ENCODE measurements around the gene GUCY1A2. TPM values are rescaled to one million over a fixed set of nuclear protein-coding genes. Genes with fewer than 3 reads are reported as not detected.

The GUCY1A2 gene
- total RNA-seq, 3 donors from 2014 or later, result 0.61 to 4.0 (median 1.4) TPM

GRCh38 chr11:106642331-106642730, 375.9 kb downstream of the GUCY1A2 start:
- H3K9me3 ChIP-seq, result peaks cover 37% of the 10 kb centered on the region
- no peak for DNase-seq
- intact Hi-C loops (cut with DNase I, micrococcal nuclease), result no loop called here
- no peaks in the 10 kb centered on the region for H3K4me1 ChIP-seq (ENCODE audit: low read depth)
- H3K36me3 ChIP-seq (ENCODE audit: low read depth), result no peaks in the 10 kb centered on the region
- TF ChIP-seq CTCF (IDR thresholded peaks at IDR 0.05), result no peak
- H3K4me3 ChIP-seq, result no peak overlapping the region
- ATAC-seq, result no peak

- DNase-seq, result no peak
- no peak for TF ChIP-seq CTCF (IDR thresholded peaks at IDR 0.05)
- Histone ChIP-seq H3K4me1 (ENCODE audit: low read depth) (no peaks in the 10 kb centered on the region), H3K36me3 (ENCODE audit: low read depth) (no peaks in the 10 kb centered on the region), H3K4me3 (no peak overlapping the region), H3K9me3 (peaks cover 26% of the 10 kb centered on the region)
- no peak for ATAC-seq
- intact Hi-C loops (cut with DNase I, micrococcal nuclease), result no loop called here
Measured at GRCh38 chr11:106632283-106632682, 386.0 kb downstream of the GUCY1A2 start.

- no peak for ATAC-seq
Measured at GRCh38 chr11:106627694-106628093, 390.6 kb downstream of the GUCY1A2 start.

GRCh38 chr11:106625566-106625965, 392.7 kb downstream of the GUCY1A2 start:
- Histone ChIP-seq H3K36me3 (ENCODE audit: low read depth) (no peaks in the 10 kb centered on the region), H3K9me3 (peaks cover 15% of the 10 kb centered on the region), H3K4me3 (no peak overlapping the region), H3K4me1 (ENCODE audit: low read depth) (no peaks in the 10 kb centered on the region)
- ATAC-seq, result no peak
- intact Hi-C loops (cut with DNase I, micrococcal nuclease), result no loop called here
- DNase-seq, result no peak
- TF ChIP-seq CTCF (IDR thresholded peaks at IDR 0.05), result no peak

More at GRCh38 chr11:106627694-106628093, 390.6 kb downstream of the GUCY1A2 start:
- no peak for DNase-seq
- intact Hi-C loops (cut with DNase I, micrococcal nuclease), result no loop called here
- Histone ChIP-seq H3K4me3 (no peak overlapping the region), H3K4me1 (ENCODE audit: low read depth) (no peaks in the 10 kb centered on the region), H3K9me3 (peaks cover 15% of the 10 kb centered on the region), H3K36me3 (ENCODE audit: low read depth) (no peaks in the 10 kb centered on the region)
- no peak for TF ChIP-seq CTCF (IDR thresholded peaks at IDR 0.05)

- no peak for TF ChIP-seq CTCF (IDR thresholded peaks at IDR 0.05)
- ATAC-seq, result no peak
- Histone ChIP-seq H3K4me3 (no peak overlapping the region), H3K36me3 (ENCODE audit: low read depth) (no peaks in the 10 kb centered on the region), H3K4me1 (ENCODE audit: low read depth) (no peaks in the 10 kb centered on the region), H3K9me3 (peaks cover 15% of the 10 kb centered on the region)
- intact Hi-C loops (cut with DNase I, micrococcal nuclease), result no loop called here
- DNase-seq, result no peak
Measured at GRCh38 chr11:106624377-106624776, 393.9 kb downstream of the GUCY1A2 start.

Data from mucosa of descending colon (tissue), 3 donors.